ENCODE results near the gene DDX24. TPM values are rescaled to one million over a fixed set of nuclear protein-coding genes. Genes with fewer than 3 reads are reported as not detected.

The DDX24 gene
- total and polyA plus RNA-seq, 12 donors = 221 to 616 (median 337) TPM

- TF ChIP-seq POLR2A (IDR thresholded peaks at IDR 0.05) (no peak), CTCF (IDR thresholded peaks at IDR 0.05) (no peak)
- DNase-seq = peak in 5 of 7 donors; percentile 14 to 54 (median 37)
- no peak overlapping the region for H3K4me3 ChIP-seq
- peaks cover 0 to 2% of the 10 kb centered on the region in 2 donors for H3K4me1 ChIP-seq (replicated peaks in 1 of 2)
- no peaks in the 10 kb centered on the region for H3K9me3 ChIP-seq (replicated peaks in 1 of 3)
- H3K27me3 ChIP-seq = no peaks in the 10 kb centered on the region
- intact Hi-C loops (cut with DNase I) = no loop called here
- H3K27ac ChIP-seq = no peak overlapping the region
- peaks cover 0 to 63% of the 10 kb centered on the region in 2 donors for H3K36me3 ChIP-seq (replicated peaks in 1 of 2)
- 78 to 85% (median 82%) methylated on average over 17 to 19 of the region's 19 CpGs for WGBS, 4 donors
These were observed 35.2 kb downstream of the DDX24 start for GRCh38 chr14:94045563-94046345.

GRCh38 chr14:94045101-94045500, 35.9 kb downstream of the DDX24 start:
- peaks cover 0 to 5% of the 10 kb centered on the region in 2 donors for H3K4me1 ChIP-seq (replicated peaks in 1 of 2)
- peaks cover 0 to 56% of the 10 kb centered on the region in 2 donors for H3K36me3 ChIP-seq (replicated peaks in 1 of 2)
- intact Hi-C loops (cut with DNase I) = no loop called here
- 89 to 93% (median 92%) methylated on average over 8 of the region's 8 CpGs for WGBS, 4 donors
- no peaks in the 10 kb centered on the region for H3K9me3 ChIP-seq (replicated peaks in 1 of 3)
- H3K27ac ChIP-seq = no peak overlapping the region
- no peak for TF ChIP-seq POLR2A (IDR thresholded peaks at IDR 0.05)
- H3K4me3 ChIP-seq = no peak overlapping the region
- H3K27me3 ChIP-seq = no peaks in the 10 kb centered on the region
- peak in 3 of 7 donors; percentile 13 to 45 (median 14) for DNase-seq

- TF ChIP-seq CTCF (IDR thresholded peaks at IDR 0.05) (no peak), POLR2A (IDR thresholded peaks at IDR 0.05) (no peak)
- no peaks in the 10 kb centered on the region for H3K27me3 ChIP-seq
- peaks cover 0 to 5% of the 10 kb centered on the region in 2 donors for H3K4me1 ChIP-seq (replicated peaks in 1 of 2)
- peak in 2 of 7 donors; percentile 11 to 13 for DNase-seq
- WGBS, 4 donors = 88 to 95% (median 93%) methylated on average over 19 to 20 of the region's 20 CpGs
- peaks cover 0 to 51% of the 10 kb centered on the region in 2 donors for H3K36me3 ChIP-seq (replicated peaks in 1 of 2)
- H3K9me3 ChIP-seq (replicated peaks in 1 of 3) = no peaks in the 10 kb centered on the region
- intact Hi-C loops (cut with DNase I) = no loop called here
- no peak overlapping the region for H3K27ac ChIP-seq
- no peak overlapping the region for H3K4me3 ChIP-seq
These were observed 36.4 kb downstream of the DDX24 start for GRCh38 chr14:94044476-94045091.

GRCh38 chr14:94043756-94044475, 37.1 kb downstream of the DDX24 start:
- no peaks in the 10 kb centered on the region for H3K27me3 ChIP-seq
- peak in 1 of 7 donors; percentile 13 for DNase-seq
- no peak overlapping the region for H3K4me3 ChIP-seq
- no peaks in the 10 kb centered on the region for H3K9me3 ChIP-seq (replicated peaks in 1 of 3)
- intact Hi-C loops (cut with DNase I) = no loop called here
- peaks cover 0 to 5% of the 10 kb centered on the region in 2 donors for H3K4me1 ChIP-seq (replicated peaks in 1 of 2)
- H3K36me3 ChIP-seq (replicated peaks in 1 of 2) = peaks cover 0 to 44% of the 10 kb centered on the region in 2 donors
- no peak overlapping the region for H3K27ac ChIP-seq
- 90 to 94% (median 92%) methylated on average over 14 of the region's 14 CpGs for WGBS, 4 donors
- TF ChIP-seq CTCF (IDR thresholded peaks at IDR 0.05) (no peak), POLR2A (IDR thresholded peaks at IDR 0.05) (no peak)

Measured in adrenal gland (tissue), 12 donors.